GM21423 (cell line): Measurements from ENCODE around the gene PLB1.

Experiments
- ATAC-seq: cut with Tn5 transposase; IDR thresholded peaks from one replicate; pipeline ENCODE4 v1.9.1; 2021; ENCODE audit warnings: mild to moderate bottlenecking, moderate library complexity; ENCODE audit not compliant: unreplicated experiment

PLB1 gene

DNA sequence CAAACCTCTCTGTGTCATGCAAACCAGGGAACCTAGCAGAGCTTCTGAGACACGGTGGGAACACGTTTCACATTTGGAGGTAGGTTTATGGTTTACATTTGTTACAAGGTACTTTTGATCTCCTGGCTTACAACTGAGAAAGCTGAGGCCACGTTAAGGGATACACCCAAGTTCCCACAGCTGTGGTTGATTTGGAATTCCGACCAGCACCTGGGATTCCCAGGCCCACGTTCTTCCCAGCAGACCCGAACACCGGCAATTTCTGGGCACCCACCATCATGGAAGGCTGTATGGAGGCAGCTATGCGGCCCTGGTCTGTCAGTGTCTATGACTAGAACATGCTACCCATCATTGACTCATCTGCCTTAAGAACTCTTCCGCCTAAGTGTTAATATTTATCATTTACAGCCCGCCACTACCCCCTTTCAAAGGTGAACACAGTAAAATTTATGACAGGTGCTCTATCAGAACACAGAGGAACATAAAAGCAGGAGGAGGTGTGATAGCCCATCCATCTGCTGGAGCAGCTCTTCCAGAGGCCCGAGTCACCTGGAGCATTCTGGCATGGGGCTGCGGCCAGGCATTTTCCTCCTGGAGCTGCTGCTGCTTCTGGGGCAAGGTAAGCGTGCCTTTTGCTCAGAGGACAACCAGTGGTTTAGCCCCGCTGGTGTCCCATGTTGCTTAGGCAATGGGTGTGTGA is at the start of gene PLB1:
PLB1 (plus strand) TSS at position 510 of the 700 bp plus-strand sequence; CDS start at position 565, 55 bp downstream.
- ATAC-seq = no peak

GRCh38 chr2:28446531-28446930 is 49.3 kb upstream of the PLB1 start:
- no peak for ATAC-seq

DNA sequence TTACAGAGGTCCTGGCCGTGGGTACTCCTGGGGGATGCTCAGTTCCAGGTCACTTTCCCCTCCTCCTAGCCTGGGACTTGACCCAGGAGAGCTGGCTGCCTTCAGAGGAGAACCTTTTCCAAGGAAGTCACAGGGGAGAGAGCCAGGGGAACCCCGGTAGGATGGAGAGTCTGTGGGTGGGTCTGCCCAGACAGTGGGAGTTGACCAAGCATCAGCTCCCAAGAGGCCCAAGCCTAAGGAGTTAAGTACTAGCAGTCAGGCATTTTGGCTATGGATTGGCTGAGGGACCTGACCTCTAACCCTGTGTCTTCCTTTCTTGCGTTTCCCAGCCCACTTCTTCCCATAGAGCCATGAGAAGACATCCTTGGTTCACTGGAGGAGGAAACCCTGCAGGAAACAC is 48.8 kb upstream of the PLB1 start:
- no peak for ATAC-seq

- ATAC-seq = no peak
Measured at GRCh38 chr2:28447943-28448792, 47.7 kb upstream of the PLB1 start.

DNA sequence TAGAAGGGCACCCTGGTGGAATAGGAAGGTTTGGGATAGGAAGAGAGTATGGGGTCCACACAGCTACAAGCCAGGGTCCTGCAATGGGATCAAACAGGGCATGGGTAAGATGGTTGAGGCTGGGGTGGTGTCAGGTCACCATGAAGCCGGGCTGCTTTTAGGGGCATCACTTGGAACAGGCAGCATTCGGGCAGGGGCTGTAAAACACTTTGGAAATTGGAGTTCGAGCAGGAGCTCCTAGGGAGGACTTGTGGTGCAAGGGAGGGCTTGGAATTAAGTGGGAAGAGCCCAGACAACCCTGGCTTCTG is 47.1 kb upstream of the PLB1 start:
- ATAC-seq = no peak

- ATAC-seq = no peak
Measured at GRCh38 chr2:28449126-28449487, 46.8 kb upstream of the PLB1 start.

- ATAC-seq = no peak
Measured at GRCh38 chr2:28449488-28450395, 46.1 kb upstream of the PLB1 start.

- ATAC-seq = no peak
Measured at GRCh38 chr2:28450901-28451565, 44.8 kb upstream of the PLB1 start.

- no peak for ATAC-seq
Measured at GRCh38 chr2:28451793-28452533, 43.9 kb upstream of the PLB1 start.

- peak; percentile 48 for ATAC-seq
Measured at GRCh38 chr2:28452534-28453081, 43.3 kb upstream of the PLB1 start.

GRCh38 chr2:28453396-28453795 is 42.5 kb upstream of the PLB1 start:
- ATAC-seq = no peak

DNA sequence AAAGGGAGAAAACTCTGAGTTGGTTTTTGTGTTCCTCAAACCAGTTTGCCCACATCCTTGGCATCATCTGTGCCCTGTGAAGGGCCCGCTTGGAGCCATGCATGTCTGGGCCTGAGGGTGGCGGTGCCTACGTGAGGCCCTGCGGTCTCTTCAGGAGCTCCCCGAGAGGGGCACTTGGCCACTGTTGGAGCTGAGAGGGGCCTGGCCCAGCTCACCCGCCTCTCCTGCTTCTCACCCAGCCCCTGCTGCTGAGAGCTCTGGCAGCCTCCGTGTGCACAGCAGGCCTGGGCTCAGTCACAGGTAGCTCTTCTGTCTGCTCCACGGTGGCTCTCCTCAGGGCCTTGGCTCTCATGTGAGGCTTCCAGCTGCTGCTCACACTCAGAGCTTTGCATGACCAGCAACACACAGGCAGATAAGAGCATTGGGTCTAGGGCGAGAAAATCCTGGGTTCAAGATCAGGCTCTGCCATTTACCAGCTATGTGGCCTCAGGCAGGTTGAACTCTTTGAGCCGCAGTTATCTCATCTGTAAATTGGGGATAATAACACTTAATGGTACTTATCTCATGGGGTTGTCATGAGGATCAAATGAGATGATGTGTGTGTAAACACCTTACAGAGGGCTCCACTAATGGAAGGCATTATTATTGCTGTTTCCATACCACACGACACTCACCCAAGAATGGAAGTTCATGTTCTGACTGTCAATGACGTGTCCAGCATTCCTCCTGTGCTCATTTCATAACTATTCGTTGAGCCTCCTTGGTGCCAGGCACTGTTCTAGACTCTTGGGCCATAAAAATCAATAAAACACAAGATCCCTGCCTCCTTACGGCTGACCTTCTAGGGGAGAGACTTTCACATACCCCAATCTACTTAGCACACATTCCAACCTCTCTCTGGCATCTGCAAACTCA is 41.6 kb upstream of the PLB1 start:
- ATAC-seq = no peak

GRCh38 chr2:28457237-28457636 is 38.6 kb upstream of the PLB1 start:
- ATAC-seq = no peak

DNA sequence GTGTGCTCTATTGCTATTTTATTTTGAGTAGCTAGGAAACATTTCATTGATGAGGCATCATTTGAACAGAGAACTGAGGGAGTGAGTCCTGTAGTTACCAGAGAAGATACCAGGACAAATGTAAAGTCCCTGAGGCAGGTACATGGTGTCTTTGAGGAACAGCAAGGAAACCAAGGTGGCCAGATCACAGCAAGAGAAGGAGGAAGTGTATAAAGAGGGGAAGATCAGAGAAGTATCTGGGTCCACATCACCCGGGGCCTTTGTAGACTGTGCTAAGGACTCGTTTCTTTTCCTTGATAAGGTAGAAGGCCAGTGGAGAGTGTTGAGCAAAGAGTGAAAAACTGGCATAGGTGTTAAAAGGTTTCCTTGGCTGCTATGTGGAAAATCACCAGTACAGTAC is 34.8 kb upstream of the PLB1 start:
- no peak for ATAC-seq

DNA sequence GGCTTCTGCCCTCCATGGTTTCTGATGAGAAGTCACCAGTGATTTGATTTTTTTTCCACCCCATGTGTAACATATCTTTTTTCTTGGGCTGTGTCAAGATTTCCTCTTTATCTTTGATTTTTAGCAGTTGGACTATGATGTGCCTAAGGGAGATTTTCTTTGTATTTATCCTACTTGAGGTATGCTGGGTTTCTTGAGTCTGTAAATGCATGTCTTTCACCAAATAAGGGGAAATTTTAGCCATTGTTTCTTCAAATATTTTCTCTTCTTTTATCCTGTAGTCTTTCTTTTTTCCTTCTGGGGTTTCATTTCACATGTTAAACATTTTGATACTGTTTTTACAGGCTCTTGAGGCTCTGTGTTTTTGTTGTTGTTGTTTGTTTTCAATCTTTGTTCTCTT is 33.7 kb upstream of the PLB1 start:
- no peak for ATAC-seq

GRCh38 chr2:28463211-28463816 is 32.5 kb upstream of the PLB1 start:
- no peak for ATAC-seq

DNA sequence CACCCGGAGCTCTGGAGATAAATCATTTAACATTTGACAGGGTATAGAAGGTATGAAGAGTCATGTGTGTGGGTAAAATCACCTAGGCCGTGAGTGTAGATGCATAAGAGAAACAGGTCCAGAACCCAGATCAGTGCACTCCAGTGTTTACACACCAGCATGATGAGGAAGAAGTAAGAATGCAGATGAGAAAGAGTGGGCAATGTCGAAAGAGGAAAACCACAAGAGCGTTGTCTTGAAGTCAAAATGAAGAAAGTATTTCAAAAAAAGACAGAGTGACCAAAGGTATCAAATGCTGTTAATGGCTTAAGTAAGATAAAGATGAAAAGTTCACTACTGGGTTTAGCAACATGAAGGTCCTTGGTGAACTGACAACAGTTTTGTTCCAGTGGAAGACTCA is 32.0 kb upstream of the PLB1 start:
- ATAC-seq = no peak

GRCh38 chr2:28465148-28465885 is 30.5 kb upstream of the PLB1 start:
- ATAC-seq = no peak
